Fibroblast of the aortic adventitia (primary cell): Measurements from ENCODE around the gene DTNBP1. TPM values are rescaled to one million over a fixed set of nuclear protein-coding genes. Genes with fewer than 3 reads are reported as not detected.

Experiments used
- DNase-seq: peaks from one replicate; pipeline ENCODE4 v3.0.0-alpha.2; 2010; ENCODE audit warnings: low read depth
- H3K4me3 ChIP-seq: 2 replicates; pipeline ENCODE4 v1.5.1; 2011; ENCODE audit warnings: low read depth, mild to moderate bottlenecking, control low read depth, low read length, moderate library complexity
- CTCF ChIP-seq: IDR thresholded peaks from 2 replicates; pipeline ENCODE4 v1.5.1; 2011; ENCODE audit warnings: mild to moderate bottlenecking, low read length, control low read depth, inconsistent platforms; ENCODE audit not compliant: insufficient read depth
- total RNA-seq: library from RNA; depleted of rRNA; stranded (reverse); fragments of >200 nt; gene quantifications from 2 replicates; pipeline ENCODE4 v1.2.3, GENCODE V29; 2012; ENCODE audit warnings: low replicate concordance

Gene DTNBP1
- total RNA-seq, 1 donor: 5.8 TPM

GRCh38 chr6:15582499-15582898 is 80.3 kb downstream of the DTNBP1 start:
- TF ChIP-seq CTCF: no peak
- H3K4me3 ChIP-seq: no peak overlapping the region
- DNase-seq: no peak

- DNase-seq: no peak
- no peak for TF ChIP-seq CTCF
- no peak overlapping the region for H3K4me3 ChIP-seq
These were observed 81.1 kb downstream of the DTNBP1 start for GRCh38 chr6:15581751-15582150.

- no peak for TF ChIP-seq CTCF
- DNase-seq: no peak
- H3K4me3 ChIP-seq: no peak overlapping the region
These were observed 82.5 kb downstream of the DTNBP1 start for GRCh38 chr6:15580326-15580725.

- DNase-seq: no peak
- no peak for TF ChIP-seq CTCF
- H3K4me3 ChIP-seq: no peak overlapping the region
These were observed 84.0 kb downstream of the DTNBP1 start for GRCh38 chr6:15578716-15579391.

GRCh38 chr6:15577550-15578171 is 85.2 kb downstream of the DTNBP1 start:
- peak; percentile 10 for DNase-seq
- TF ChIP-seq CTCF: no peak
- no peak overlapping the region for H3K4me3 ChIP-seq

- no peak overlapping the region for H3K4me3 ChIP-seq
- no peak for DNase-seq
- no peak for TF ChIP-seq CTCF
These were observed 85.7 kb downstream of the DTNBP1 start for GRCh38 chr6:15577106-15577505.
